ENCODE results near the gene NLRP3. TPM values are rescaled to one million over a fixed set of nuclear protein-coding genes. Genes with fewer than 3 reads are reported as not detected.

NLRP3 gene
- total and polyA plus RNA-seq, 2 of the 13 experiments (the other 11 are each of a cell fraction or from before 2014, with no cell fraction given), result not detected

DNA sequence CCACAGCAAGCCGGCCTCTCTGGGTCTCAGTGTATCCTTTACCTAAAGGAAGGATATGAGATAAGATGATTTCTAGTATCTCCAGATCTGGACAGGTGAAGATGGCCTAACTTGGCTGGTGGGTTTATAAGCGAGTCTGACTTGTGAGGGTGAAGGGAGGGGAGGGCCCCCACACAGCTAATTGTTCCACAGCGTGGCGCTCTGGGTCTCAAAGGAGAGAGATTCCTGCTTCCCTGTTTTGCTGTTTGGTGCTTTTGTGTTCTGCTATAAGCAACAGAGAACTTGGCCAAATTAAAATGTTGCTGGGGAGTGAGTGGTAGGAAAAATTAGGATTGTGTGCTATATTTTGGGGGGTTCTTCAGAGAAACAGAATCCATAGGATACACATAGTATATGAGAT, 28.9 kb upstream of the NLRP3 start:
- H3K27ac ChIP-seq (ENCODE audit: extremely low read length, insufficient read depth, low read length), result no peak overlapping the region
- no peaks in the 10 kb centered on the region for H4K20me1 ChIP-seq (ENCODE audit: insufficient read depth, low read length)
- in situ Hi-C loops (cut with HindIII; ENCODE audit: extremely low pct_ligation_motif_present, low pct_unique_long_range_greater_than_20kb), result loop anchor here (10.0 kb wide), 1 partner anchor 188 kb away; no protein-coding TSS in a partner anchor
- H3K27me3 ChIP-seq (ENCODE audit: control insufficient read depth in 1 of 2, insufficient read depth in 2 of 2, low read length in 2 of 2), result peaks cover 1 to 16% of the 10 kb centered on the region in 2 experiments; a peak in 4 of 5 replicates
- no peak overlapping the region for H3K4me3 ChIP-seq (replicated peaks in 1 of 3; ENCODE audit: insufficient read depth in 1 of 3, low read depth in 2 of 3, low read length in 3 of 3)
- BruUV-seq (replicated peaks), result no TSS peak
- FAIRE-seq (no peak), ATAC-seq (no peak), DNase-seq (ENCODE audit: low spot score) (no peak)
- no peaks in the 10 kb centered on the region for H3K9me3 ChIP-seq (ENCODE audit: low read length)
- no peak overlapping the region for H3K9ac ChIP-seq (ENCODE audit: insufficient read depth, low read depth, low read length)
- H3K36me3 ChIP-seq (replicated peaks in 1 of 2; ENCODE audit: control insufficient read depth in 1 of 2, insufficient read depth in 2 of 2, low read length in 2 of 2), result no peaks in the 10 kb centered on the region
- H3K79me2 ChIP-seq (ENCODE audit: insufficient read depth, low read length), result no peaks in the 10 kb centered on the region
- no peaks in the 10 kb centered on the region for H3K4me1 ChIP-seq (ENCODE audit: insufficient read depth, low read length)
- no peak overlapping the region for H2AFZ ChIP-seq (ENCODE audit: low read length)
- H3K4me2 ChIP-seq (ENCODE audit: low read depth, low read length), result no peak overlapping the region
- TF ChIP-seq ZNF777 (CRISPR knock-in tag; IDR thresholded peaks at IDR 0.05) (no peak), ATF1 (CRISPR knock-in tag; IDR thresholded peaks at IDR 0.05) (no peak), FOSL1 (CRISPR knock-in tag; IDR thresholded peaks at IDR 0.05; ENCODE audit: borderline replicate concordance) (no peak), MED8 (CRISPR knock-in tag; IDR thresholded peaks at IDR 0.05; ENCODE audit: insufficient replicate concordance) (no peak), GTF3A (CRISPR knock-in tag; conservative IDR thresholded peaks at IDR 0.05) (no peak), ZNF639 (CRISPR knock-in tag; conservative IDR thresholded peaks at IDR 0.05) (no peak), E2F1 (CRISPR knock-in tag; IDR thresholded peaks at IDR 0.05) (no peak), ESRRA (CRISPR knock-in tag; IDR thresholded peaks at IDR 0.05; ENCODE audit: low read depth) (no peak), CBX1 (IDR thresholded peaks at IDR 0.05; ENCODE audit: low read depth) (no peak), ONECUT2 (CRISPR knock-in tag; IDR thresholded peaks at IDR 0.05) (no peak), SALL1 (CRISPR knock-in tag; IDR thresholded peaks at IDR 0.05) (no peak)
- TF ChIP-seq, protein P1, sequence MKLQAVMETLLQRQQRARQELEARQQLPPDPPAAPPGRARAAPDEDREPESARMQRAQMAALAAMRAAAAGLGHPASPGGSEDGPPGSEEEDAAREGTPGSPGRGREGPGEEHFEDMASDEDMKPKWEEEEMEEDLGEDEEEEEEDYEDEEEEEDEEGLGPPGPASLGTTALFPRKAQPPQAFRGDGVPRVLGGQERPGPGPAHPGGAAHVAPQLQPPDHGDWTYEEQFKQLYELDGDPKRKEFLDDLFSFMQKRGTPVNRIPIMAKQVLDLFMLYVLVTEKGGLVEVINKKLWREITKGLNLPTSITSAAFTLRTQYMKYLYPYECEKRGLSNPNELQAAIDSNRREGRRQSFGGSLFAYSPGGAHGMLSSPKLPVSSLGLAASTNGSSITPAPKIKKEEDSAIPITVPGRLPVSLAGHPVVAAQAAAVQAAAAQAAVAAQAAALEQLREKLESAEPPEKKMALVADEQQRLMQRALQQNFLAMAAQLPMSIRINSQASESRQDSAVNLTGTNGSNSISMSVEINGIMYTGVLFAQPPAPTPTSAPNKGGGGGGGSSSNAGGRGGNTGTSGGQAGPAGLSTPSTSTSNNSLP (IDR thresholded peaks at IDR 0.05; ENCODE audit: low read depth, low read length), result no peak
- ChIA-PET CTCF (ENCODE audit: low intra/inter-chr PET ratio, low total read pairs) (no interaction called here), POLR2A (no interaction called here)
- 0% methylated on average over 4 of the region's 4 CpGs for WGBS (ENCODE audit: low lambda C conversion rate)
- intact Hi-C loops (cut with micrococcal nuclease; ENCODE audit: unreplicated experiment), result no loop called here

Measured in HepG2 (cell line).